NCI-H1092 (cell line): Measurements from ENCODE around the gene SYT11.
A peak's percentile ranks its signal among the peaks of the same experiment; 100 is the strongest.
"Not testable (repeated sequence)": the region's sequence is repeated elsewhere in the genome, so short reads cannot be mapped to it uniquely, and the experiment has no call there.

Source experiments
- DNase-seq: peaks from one replicate; lab custom pipeline; 2025; lab: John Stamatoyannopoulos, UW

Gene SYT11, protein sequence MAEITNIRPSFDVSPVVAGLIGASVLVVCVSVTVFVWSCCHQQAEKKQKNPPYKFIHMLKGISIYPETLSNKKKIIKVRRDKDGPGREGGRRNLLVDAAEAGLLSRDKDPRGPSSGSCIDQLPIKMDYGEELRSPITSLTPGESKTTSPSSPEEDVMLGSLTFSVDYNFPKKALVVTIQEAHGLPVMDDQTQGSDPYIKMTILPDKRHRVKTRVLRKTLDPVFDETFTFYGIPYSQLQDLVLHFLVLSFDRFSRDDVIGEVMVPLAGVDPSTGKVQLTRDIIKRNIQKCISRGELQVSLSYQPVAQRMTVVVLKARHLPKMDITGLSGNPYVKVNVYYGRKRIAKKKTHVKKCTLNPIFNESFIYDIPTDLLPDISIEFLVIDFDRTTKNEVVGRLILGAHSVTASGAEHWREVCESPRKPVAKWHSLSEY

DNA sequence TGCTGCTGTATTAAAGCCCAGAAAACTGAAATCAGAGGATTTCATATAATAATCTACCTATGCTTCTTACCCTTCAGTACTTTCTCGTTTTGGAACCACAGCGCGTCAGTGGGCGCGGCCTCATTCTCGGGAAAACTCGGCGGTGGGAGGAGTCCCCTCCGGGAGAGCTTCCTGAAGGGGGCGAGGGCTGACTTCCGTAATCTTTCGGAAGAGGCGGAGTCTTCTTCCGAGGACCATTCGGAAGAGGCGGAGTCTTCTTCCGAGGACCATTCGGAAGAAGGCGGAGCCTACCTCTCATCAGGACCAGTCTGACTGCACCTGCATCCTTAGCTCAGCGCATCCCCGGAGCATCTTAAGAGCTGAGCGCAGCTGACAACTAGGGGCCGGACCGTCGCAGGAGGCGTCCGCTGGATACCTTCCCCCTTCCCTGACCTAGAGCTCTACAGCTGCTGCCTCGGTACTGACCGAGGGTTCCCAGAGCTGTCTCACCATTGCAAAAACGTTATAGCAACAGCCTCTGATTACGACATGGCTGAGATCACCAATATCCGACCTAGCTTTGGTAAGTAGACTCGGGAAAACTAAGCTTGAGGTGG lies at the start of gene SYT11:
TSS of gene SYT11 (plus strand) at position 334 of the 596 bp plus-strand sequence. CDS start at position 529, 195 bp downstream.
- peak; percentile 100 for DNase-seq

DNA sequence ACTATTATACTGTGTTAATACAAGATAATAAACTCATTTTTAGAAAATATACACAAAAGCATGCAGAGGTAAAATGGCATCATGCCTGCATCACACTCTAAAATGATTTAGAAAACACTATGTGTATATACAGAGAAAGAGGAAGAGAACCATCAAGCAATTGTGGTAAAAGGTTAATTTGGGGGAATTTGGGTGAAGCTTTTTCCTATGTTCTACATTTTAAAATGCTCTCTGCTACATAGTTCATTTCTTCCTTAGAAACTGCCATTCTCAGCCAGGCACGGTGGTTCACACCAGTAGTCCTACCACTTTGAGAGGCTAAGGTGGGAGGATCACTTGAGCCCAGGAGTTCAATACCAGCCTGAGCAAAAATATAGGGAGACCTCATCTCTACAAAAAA lies 46.5 kb upstream of the SYT11 start:
- DNase-seq = no peak

DNA sequence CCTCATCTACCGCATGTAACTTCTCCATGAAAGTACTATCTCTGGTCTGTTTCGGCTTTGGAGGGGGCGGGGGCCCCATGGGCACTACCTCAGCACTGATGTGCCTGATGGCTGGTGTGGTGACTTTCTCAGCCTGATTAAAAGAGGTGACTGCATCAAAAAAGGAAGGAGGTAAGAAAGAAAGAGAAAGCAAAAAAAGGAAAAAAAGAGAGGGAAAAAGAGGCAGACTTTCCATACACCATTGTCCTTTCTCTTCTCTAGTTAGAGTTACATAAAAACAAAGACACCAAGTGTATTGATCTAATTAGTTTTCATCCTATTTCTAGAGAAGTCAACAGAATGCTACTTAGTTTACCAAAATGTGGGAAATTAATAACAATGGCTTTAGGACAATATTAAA lies 45.7 kb upstream of the SYT11 start:
- DNase-seq = no peak

DNA sequence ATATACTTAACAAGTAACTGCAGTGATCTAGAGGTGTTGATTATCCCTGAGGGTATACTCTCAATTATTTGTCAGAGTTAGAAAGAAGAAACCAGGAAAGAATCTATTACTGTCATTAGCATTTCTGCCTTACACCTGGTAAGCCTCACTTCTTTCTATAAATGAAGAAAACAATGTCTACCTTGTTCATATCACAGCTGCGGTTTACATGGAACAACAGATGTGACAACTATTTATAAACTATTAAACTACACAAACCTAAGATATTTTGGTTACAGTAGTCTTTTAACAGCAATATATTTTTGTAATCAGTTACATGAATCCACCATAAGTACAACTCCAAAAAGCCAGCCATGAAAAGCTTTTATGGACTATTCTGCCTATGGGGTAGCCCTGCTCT lies 43.0 kb upstream of the SYT11 start:
- DNase-seq = no peak

DNA sequence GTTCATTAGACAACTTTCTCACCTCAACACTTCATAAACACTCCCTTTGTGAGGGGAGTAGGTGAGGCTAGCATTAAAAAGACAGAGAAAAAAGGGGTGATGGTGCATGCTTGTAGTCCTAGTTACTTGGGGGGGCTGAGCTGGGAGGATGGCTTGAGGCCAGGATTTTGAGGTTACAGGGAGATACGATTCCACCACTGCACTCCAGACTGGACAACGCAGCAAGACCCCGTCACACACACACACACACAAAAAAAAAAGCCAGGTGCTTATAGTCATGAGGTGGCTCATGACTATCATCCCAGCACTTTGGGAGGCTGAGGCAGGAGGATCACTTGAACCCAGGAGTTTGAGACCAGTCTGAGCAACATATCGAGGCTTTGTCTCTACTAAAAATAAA lies 31.9 kb upstream of the SYT11 start:
- DNase-seq = no peak

DNA sequence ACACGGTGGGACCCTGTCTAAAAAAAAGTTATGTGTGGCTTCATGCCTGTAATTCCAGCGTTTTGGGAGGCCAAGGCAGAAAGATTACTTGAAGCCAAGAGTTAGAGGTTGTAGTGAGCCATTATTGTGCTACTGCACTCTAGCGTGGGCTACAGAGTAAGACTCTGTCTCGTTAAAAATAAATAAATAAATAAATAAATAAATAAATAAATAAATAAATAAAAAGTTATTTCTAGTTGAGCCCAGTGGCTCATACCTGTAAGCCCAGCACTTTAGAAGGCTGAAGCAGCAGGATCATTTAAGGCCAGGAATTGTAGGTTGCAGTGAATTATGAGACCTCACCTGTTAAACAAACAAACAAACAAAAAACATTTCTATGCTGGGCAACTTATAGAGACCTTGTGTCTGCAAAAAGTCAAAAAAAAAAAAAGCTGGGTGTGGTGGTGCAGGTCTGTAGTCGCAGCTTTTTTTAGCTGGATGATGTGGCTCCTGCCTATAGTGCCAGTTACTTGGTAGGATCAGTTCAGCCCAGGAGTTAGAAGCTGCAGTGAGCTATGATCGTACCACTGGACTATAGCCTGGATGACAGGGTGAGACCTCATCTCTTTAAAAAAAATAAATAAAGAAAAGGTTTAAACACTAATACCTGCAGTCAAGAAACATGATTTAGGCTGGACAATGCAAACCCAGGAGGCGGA lies 27.9 kb upstream of the SYT11 start:
- no peak for DNase-seq

DNA sequence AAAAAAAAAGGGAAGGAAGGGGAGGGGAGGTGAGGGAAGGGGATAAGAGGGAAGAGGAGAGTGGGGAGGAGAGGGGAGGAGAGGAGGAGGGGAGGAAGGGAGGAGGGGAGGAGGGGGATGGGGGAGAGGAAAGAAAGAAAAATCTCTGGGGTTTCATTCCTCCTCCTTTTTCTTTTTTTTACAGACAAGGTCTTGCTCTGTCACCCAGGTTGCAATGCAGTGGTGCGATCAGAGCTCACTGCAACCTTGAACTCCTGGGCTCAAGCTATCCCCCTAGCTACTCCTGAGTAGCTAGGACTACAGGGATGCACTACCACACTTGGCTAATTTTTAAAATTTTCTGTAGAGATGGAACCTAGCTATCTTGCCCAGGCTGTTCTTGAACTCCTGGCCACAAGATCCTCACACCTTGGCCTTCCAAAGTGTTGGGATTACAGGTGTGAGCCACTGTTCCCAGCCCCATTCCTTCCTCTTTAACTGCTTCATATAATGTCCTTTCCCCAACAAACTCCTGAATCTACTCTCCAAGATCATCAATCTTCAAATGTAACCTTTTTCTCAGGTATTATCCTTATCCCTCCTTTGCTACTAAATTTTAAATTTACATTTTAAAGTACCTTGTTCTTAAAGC lies 25.6 kb upstream of the SYT11 start:
- no peak for DNase-seq

DNA sequence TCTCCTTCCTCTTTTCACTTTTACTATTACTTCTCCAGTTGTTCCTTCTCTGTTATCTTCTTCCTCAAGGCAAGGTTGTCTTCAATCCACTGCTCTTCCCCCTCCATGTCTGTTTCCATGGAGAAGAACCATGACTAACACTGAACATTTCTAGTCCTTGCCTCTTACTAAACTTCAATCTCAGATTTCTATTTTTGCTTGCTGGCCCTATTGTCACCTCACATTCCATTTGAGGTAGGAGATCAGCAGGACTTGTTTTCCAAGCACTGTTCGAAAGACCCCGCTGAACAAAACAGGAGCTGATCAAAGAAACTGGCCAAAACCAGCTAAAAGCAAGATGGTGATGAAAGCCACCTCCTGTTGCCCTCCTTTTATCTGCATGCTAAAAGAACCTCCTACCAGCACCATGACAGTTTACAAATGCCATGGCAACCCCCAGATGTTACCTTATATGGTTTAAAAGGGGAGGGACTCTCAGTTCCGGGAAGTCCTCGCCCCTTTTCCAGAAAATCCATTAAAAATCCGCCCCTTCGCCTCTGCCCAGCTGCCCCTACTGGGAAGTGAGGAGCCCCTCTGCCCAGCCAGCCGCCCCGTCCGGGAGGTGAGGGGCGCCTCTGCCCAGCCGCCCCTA lies 25.0 kb upstream of the SYT11 start:
- no peak for DNase-seq

DNA sequence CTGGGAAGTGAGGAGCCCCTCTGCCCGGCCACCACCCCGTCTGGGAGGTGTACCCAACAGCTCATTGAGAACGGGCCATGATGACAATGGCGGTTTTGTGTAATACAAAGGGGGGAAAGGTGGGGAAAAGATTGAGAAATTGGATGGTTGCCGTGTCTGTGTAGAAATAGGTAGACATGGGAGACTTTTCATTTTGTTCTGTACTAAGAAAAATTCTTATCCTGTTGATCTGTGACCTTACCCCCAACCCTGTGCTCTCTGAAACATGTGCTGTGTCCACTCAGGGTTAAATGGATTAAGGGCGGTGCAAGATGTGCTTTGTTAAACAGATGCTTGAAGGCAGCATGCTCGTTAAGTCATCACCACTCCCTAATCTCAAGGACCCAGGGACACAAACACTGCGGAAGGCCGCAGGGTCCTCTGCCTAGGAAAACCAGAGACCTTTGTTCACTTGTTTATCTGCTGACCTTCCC lies 24.4 kb upstream of the SYT11 start:
- DNase-seq = not testable (repeated sequence)

DNA sequence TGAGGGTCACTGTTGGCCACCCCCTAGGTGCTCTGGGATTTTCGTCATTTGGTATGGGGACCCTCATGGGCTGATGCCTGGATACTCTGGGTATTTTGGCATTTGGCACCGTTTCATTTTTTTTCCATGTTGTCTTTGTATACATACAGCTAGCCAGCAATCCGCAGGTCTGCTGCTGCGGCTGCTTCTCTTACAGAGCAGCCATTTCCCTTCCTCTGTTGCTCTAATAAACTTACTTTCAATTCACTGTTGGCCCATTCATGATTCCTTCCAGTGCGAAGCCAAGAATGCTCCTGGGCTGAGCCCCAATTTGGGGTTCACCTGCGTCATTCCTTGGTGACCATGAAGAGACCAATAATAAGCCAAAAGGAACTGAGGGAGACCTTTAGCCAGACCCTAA lies 23.8 kb upstream of the SYT11 start:
- no peak for DNase-seq

DNA sequence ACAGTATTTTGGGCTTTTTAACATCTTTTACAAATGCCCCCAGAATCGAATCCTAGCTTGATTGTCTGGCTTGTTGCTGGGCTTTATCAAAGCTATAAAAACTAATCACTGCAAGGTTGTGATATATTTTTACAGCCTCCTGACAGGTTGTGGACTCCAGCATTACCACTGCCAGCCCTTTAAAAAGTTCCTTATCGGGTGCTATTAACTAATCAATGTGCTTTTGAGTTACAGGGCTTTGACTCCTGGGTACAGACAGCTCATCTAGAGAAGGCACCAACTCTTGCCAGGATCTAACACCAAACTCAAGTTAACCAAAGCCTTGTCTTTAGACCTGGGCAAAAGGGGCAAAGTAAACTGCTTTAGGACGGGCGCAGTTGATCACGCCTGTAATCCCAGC lies 19.0 kb upstream of the SYT11 start:
- no peak for DNase-seq

DNA sequence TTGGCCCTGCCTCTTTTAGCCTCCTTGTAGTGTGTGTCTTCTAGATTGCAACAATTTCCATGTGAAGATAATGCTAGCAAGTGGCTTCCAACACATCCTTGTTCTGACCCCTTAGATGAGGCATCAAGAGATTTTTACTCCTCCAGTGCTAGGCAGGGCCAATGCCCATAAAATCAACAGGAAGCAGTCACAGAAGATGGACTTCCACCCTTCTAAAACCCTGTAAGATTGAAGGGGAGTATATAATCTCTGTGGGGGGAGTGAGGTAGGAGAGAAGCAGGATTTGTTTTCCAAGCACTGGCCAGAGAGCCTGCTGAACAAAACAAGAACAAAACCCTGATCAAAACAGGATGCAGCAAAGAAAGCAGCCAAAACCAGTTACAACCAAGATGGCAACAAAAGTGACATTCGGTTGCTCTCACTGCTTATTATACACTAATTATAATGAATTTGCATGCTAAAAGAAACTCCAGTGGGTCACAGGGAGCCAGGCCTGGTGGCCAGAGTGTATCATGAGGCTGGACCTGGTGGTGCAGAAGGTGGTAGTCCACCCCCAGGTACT lies 14.4 kb upstream of the SYT11 start:
- DNase-seq = no peak

DNA sequence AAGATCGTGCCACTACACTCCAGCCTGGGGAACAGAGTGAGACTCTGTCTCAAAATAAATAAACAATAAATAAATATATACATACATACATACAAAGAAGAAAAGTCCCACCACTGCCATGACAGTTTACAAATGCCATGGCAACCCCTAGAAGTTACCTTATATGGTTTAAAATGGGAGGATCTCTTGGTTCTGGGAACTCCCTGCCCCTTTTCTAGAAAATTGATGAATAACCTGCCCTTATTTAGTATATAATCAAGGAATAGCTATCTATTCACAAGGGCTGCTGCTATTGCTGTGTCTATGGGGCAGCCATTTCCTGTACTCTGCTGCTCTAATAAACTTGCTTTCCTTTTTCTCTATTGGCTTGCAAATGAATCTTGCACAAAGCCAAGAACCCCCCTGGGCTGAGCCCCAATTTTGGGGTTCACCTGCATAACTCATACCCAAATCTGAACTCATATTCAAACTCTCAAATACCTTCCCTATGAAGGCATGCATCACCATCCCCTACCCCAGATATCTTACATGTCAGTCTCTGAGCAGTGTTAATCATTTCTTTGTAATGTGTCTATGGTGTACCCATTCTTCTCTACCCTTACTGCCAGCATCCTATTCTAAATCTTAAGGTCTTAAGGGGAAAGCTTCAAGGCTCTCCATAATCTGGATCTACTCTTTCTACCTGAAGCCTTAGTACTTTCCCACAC lies 11.4 kb upstream of the SYT11 start:
- no peak for DNase-seq

DNA sequence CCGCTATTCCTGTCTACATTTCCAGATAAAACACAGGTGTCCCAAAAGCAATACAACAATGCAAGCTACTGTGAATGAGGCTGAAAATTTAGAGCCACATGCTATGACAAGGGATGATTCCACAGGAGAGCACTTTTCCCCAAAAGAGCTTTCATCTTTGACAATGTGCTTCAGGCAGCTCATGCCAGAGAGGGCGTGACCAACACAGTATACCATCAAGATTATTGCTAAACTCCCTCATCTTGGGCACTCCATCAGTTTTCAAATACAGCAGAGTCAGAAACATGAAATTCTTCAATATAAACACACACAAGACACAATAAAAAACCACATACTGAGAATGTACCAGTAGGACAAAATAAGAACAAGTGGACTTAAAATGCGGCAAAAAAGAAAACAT lies 9.0 kb upstream of the SYT11 start:
- DNase-seq = no peak

DNA sequence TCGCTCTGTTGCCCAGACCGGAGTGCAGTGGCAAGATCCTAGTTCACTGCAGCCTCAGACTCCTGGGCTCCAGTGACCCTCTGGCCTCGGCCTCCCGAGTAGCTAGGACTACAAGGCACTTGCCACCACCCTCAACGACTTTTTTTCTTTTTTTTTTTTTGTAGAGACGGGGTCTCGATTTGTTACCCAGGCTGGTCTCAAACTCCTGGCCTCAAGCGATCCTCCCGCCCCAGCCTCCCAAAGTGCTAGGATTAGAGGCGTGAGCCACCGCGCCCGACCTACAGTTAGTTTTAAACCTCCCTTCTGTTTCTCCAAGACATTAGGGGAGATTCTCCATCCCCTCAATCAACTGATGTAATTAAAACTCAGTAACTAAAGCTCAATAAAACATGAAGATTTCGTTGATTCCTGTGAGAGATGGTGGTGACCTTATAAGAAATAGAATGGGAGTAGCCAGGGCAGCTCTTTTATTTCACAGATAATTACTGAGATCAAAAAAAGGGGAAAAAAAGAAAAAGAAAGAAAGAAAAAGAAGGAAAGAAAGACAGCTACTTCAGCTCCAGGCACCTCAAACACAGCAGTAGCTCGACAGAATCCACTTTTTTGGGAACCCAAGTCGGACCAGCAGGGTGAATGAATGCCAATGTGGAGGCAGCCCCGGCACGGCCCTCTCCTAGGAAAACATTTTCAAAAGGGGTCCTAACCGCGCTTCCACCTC lies 3.0 kb upstream of the SYT11 start:
- DNase-seq = no peak

DNA sequence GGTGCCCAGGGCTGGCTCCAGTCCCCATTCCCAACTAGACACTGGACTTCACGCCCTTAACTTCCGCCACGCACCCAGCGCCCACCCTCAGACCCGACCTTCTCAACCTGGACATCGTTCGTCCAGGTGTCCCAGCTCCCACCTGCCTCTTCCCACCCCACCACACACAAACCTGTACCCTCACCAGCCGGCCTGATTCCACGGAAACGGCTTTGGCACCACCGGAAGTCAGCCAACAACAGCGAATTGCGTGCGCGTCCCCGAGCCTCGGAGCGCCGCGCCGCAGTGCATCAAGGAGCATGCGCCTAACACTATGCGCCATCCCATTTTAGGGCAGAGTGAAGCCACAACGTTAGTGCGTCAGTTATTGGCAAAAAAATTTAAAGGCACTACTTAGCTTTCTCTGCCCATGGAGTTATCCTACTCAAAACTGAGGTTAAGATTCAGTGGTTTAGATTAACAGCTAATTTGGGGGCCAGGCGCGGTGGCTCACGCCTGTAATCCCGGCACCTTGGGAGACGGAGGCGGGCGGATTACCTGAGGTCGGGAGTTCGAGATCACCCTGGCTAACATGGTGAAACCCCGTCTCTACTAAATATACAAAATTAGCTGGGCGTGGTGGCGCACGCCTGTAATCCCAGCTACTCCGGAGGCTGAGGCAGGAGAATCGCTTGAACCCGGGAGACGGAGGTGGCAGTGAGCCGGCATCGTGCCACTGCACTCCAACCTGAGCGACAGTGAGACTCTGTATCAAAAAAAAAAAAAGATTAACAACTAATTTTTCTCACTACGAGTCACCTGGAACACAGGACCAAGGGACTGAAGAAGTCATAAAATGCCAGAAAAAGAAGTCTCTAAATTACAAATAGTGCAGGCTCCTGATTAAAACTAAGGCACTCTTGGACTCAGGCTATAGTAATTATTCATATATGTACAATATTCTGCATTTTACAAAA lies 2.1 kb upstream of the SYT11 start, which contains the start of gene GON4L:
TSS of gene GON4L (minus strand) at position 240 of the 956 bp plus-strand sequence. CDS start 3,434 bp downstream, outside the sequence.
- peak; percentile 93 for DNase-seq

DNA sequence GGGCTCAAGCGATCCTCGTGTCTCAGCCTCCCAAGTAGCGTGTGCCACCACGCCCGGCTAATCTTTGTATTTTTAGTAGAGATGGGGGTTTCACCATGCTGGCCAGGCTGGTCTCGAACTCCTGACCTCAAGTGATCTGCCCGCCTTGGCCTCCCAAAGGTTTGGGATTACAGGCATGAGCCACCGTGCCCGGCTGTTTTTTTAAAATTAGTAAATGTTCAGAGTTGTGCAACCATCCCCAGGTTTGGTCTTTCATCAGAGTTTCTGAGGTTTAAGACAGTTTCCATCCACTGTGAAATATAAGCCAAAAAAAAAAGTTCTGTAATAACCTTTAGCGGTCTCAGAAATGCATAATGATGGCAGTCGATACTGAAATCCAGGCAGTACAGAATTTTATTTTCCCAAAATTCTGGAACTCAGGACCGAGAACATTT lies 550 bp upstream of the SYT11 start:
- DNase-seq = no peak

DNA sequence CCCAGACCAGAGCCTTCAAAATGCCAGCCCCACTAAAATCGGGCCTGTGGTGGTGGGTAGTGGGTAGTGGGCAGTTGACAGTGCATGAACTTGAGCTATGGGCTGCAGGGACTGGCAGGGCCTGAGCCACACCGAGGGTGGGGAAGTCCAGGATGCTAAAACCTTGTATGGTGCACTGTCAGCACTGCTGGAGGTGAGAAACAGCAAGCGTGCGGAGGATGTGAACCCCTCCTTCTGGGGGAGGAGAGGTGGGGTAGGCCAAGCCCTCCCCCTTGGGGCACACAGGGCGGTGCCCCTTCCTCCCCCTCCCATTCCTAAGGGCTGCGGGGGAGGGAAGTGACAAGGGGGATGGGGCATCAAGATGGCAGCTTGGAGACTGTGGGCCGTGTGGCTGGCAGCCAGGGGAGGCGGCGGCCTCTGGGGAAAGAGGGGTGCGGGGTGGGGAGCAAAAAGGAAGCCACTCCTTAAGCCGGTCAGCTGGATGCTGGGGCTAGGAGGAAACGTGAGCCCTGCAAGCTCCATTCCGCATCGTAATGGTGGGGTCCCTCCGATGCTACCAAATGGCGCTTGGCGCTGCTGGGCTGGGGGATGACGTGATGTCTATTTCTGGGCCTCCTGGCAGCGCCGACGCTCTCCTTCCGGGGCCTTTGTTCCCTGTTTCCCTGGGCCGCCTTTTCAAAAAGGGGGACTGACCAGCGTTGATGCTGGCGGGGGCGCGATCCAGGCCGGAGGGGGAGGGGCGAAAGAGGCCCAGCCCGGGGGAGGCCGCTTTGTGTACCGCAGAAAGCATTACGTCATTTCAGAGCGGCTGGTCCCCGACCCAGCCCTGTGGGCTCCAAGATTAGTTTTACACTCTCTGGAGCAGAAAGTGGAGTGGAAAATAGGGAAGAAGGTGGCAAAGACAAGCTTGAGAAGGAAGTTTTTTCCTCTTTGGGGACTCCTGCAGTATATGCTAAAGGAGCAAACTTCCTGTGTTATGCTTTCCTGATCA lies 809 bp downstream of the SYT11 start:
- DNase-seq = peak; percentile 89
